HG03571 (cell line): ENCODE measurements around the gene BHLHA9.
"Not testable (repeated sequence)": the region's sequence is repeated elsewhere in the genome, so short reads cannot be mapped to it uniquely, and the experiment has no call there.

Experiments used
- ATAC-seq: cut with Tn5 transposase; IDR thresholded peaks from one replicate; pipeline ENCODE4 v1.9.1; 2021; ENCODE audit not compliant: unreplicated experiment

Gene BHLHA9

GRCh38 chr17:1270210-1271029, at the start of gene BHLHA9:
Gene BHLHA9 (plus strand): TSS chr17:1270444. CDS start chr17:1270564, 120 bp downstream.
- ATAC-seq: no peak

- ATAC-seq: no peak
Measured at GRCh38 chr17:1221209-1221608, 49.0 kb upstream of the BHLHA9 start.

DNA sequence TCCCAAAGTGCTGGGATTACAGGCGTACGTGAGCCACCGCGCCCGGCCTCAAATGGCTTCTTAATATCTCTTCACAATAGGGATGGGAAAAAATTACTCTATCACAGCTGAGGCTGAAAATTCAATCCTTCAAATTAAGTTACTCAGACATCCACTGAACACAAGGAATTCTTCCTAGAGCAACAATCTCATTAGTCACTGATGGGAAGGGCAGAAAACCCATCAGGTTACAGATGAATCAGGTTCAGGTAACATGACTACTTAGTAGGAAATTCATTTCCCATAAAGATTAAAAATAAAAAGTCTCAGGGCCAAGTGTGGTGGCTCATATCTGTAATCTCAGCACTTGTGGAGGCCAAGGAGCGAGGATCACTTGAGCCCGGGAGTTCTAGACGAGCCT, 47.9 kb upstream of the BHLHA9 start:
- ATAC-seq: no peak

DNA sequence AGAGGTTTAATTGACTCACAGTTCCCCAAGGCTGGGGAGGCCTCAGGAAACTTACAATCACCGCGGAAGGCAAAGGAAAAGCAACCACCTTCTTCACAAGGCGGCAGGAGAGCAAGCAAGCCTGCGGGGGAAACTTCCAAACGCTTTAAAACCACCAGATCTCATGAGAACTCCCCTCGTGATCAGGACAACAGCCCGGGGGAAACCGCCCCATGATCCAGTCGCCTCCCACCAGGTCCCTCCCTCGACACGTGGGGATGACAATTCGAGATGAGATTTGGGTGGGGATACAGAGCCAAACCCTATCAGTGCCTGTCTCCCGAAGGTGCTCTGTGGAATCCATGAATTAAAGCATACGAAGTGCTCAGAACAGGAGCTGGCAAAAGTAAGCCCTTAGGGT, 46.6 kb upstream of the BHLHA9 start:
- ATAC-seq: no peak

- no peak for ATAC-seq
Measured at GRCh38 chr17:1224330-1224729, 45.9 kb upstream of the BHLHA9 start.

DNA sequence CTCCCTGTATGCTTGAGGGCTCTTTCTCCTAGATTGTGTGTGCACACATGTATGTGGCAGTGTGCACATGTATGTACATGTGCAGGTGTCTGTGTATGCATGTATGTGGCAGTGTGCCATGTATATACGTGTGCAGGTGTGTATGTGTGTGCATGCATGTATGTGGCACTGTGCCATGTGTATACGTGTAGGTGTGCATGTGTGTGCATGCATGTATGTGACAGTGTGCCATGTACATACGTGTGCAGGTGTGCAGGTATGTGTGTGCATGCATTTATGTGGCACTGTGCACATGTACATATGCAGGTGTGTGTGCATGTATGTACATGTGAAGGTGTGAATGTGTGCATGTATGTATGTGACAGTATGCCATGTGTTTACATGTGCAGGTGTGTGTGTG, 43.9 kb upstream of the BHLHA9 start:
- ATAC-seq: no peak

DNA sequence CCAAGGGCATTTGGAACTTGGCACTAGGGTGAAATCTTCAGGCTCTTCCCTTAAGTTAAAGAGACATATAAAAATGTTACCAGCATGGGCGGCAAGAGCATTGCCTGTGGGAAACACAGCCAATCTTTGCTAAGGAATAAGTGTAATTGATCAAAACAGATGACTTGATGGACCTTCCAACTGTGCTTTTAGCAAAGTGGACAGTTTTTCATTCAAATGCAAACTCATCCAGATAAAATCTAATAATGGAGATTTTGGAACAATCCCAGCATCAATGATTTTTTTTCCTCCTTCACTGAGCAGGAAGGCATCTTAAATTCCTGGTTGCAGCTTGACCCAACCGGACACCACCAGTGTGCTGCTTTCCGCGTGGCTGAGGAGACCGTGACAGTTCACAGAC, 42.9 kb upstream of the BHLHA9 start:
- no peak for ATAC-seq

DNA sequence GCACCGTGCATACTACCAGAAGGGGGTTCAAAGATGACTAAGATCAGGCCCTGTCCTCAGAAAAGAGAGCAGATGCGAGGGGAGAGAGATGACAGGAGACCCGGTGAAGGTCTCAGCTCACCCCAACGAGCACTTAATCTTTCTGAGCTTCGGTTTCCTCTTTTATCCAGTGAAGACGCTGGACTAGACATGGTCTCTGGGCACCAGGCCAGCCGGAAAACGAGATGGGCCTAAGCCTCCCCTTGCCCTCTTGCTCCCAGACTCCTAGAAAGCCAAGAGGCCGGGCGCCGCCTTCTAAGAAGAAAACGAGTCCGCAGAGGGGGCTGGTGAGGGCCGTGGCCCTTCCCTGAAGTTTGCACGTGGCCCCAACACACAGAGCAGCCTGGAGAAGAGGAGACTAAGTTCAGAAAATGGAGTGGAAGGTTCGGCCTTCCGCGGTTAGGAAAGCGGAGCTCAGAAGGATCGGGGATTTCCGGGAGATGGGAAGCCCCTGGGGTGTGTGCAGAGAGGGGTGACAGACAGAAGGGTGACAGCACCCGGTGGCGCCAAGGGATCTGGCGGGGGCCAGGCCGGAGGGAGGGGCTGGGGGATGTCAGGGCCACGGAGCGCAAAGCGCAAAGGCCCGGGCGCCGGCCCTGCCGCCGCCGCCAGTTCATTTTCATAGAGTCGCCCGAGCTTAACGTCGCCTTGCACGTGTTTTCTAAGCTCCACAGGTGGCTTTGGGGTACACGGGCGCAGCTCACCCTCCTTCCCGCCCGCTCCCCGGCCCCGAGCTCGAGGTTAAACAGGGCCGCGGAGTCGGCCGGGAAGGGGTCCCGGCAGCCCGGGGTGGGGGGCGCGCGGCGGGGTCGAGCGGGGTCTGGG, 42.1 kb upstream of the BHLHA9 start:
- no peak for ATAC-seq

DNA sequence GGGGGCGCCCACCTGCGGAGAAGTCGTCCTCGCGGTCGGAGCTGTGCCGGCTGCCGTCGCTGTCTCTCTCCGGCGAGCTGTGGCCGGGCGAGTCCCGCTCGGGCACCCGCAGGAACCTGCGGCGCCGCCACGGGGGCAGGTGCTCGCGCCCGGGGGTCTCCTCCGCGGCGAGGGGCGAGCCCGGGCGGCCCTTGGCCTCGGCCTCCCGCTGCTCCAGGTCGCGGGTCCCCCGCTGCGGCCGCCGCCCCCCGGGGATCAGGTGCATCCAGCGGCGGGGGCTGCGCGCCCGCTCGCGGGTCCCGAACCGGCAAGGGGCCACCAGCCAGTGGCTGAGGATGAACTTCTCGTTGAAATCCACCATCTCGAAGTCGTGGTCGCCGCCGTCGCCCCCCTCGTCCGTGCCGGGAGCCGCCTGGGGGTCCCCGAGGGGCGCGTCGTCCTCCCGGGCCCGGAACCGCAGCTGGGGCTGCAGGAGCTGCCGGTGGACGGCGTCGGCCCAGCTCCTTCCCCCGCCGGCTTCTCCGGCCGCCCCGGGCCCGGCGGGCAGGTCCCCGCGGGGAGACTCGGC, 41.4 kb upstream of the BHLHA9 start:
- no peak for ATAC-seq

GRCh38 chr17:1229349-1229899, 40.8 kb upstream of the BHLHA9 start:
- peak; percentile 63 for ATAC-seq

GRCh38 chr17:1229900-1230501, 40.2 kb upstream of the BHLHA9 start:
- no peak for ATAC-seq

GRCh38 chr17:1231456-1231855, 38.8 kb upstream of the BHLHA9 start:
- no peak for ATAC-seq

GRCh38 chr17:1232331-1232730, 37.9 kb upstream of the BHLHA9 start:
- no peak for ATAC-seq

DNA sequence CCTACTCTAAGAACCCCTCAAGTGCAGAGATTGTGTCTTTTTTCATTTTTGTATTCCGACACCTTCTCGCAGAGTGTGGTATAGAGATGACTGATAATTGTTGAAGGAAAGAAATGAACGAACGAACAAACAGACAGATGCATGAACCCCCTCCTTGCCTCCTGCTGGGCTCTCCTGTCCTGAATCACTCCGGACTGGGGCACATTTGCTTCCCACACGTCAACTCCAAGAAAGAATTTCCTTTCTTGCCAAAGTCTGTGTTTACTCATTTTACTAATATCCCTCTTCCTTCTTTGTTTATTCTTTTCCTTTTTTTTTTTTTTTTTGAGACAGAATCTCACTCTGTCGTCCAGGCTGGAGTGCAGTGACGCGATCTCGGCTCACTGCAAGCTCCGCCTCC, 37.5 kb upstream of the BHLHA9 start:
- no peak for ATAC-seq

DNA sequence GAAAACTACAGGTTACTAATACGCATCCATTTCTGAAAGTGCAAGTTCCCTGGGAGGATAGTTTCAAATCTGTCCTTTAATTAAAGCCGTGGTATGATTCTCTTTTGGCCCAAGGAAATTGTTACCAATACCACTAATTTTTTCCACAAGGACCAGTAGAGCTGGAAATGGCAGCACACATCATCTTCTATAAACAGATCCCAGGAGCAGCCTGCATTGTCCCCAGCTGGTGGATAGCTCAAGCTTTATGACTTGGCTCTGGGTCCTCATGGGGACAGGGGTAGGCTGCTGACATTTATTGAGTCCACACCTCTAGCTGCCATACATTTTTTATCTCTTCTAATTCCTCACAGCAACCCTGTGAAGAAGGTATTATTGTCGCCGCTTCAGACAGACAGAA, 35.8 kb upstream of the BHLHA9 start:
- no peak for ATAC-seq

GRCh38 chr17:1237471-1237870, 32.8 kb upstream of the BHLHA9 start:
- no peak for ATAC-seq

- no peak for ATAC-seq
Measured at GRCh38 chr17:1239210-1239609, 31.0 kb upstream of the BHLHA9 start.

- ATAC-seq: not testable (repeated sequence)
Measured at GRCh38 chr17:1240426-1240825, 29.8 kb upstream of the BHLHA9 start.

DNA sequence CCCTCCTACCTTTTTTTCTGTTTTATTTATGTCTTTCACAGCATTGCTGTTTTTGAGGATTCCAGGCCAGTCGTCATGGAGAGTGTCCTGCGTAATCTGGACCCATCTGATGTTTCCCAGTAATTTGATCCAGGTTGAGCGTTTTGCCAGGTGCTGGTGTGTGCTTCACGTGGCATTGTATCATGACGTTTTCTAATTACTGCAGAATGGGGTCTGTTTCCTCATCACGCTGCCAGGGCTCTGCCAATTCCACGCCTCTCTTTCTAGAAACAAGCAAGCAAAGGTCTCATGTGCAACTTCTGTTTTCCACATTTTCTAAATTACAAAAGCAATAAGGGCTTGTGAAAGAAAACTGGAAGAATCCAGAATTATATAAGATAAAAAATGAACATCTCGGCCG, 28.3 kb upstream of the BHLHA9 start:
- ATAC-seq: no peak

GRCh38 chr17:1244606-1245012, 25.6 kb upstream of the BHLHA9 start:
- no peak for ATAC-seq
